Erythroblast (primary cell): ENCODE data around the gene FXYD2.

ENCODE experiments used
- GATA1 ChIP-seq: IDR thresholded peaks from 2 replicates; pipeline ENCODE4 v1.6.1; 2011; ENCODE audit warnings: low read depth, mild to moderate bottlenecking, control low read depth, low read length, moderate library complexity
- POLR2A ChIP-seq: IDR thresholded peaks from 2 replicates; pipeline ENCODE4 v1.6.1; 2011; ENCODE audit warnings: mild to moderate bottlenecking, low read length

DNA sequence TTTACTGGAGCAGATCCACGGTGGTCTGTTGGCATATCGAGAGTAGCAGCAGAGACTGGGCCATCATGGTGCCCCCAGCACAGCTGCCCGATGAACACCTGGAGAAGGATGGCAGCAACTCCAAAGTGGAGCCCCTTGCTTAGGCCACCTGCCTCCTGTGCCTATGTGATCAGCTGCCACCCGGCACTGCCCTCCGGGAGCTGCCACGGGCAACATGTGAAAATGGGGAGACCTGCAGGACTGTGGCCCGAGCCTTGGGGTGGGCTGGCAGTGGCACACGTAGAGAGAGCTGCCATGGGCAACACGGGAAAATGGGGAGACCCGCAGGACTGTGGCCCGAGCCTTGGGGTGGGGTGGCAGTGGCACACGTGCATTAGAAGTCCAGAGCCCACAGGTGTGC is 3.1 kb downstream of the FXYD2 start:
- TF ChIP-seq POLR2A = no peak
- no peak for TF ChIP-seq GATA1
